ENCODE measurements around the gene OLFML2A. TPM values are rescaled to one million over a fixed set of nuclear protein-coding genes. Genes with fewer than 3 reads are reported as not detected.

OLFML2A gene
- total and polyA plus RNA-seq, 2 donors (not counting 1 experiment from before 2014, with no cell fraction given): 0.76 to 0.88 TPM

DNA sequence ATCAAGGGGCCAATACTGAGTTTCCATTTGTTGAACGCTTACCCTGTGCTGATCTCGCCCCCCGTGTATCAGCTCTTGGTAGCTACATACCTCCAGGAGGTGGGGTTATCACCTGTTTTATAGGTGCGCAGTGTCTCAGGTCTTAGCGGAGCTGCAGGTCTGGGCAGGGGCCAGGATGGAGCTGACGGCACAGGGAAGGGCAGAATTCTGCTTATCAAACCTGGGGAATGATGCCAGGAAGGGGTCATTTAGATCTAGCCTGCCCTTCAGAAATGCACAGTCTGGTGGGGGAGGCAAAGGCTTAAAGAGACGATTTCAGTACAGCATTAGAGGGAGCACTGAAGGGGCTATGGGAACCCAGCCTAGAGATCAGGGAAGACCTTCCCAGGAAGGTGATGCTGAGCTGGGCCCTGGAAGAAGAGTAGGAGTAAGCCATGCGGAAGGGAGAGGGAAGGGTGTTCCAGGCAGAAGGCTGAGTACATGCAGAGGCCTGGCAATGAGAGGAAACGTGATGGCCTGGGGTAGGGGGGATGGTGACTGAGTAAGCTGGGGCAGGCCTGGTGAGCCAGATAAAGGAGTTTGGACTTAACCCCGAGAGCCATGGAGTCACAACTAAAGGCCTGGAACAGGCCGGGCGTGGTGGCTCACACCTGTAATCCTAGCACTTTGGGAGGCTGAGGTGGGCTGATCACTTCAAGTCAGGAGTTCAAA lies 31.5 kb downstream of the OLFML2A start:
- Mint-ChIP-seq H3K9me3 (ENCODE audit: insufficient read depth) (no peaks in the 10 kb centered on the region), H3K4me3 (no peak overlapping the region), H3K27me3 (no peaks in the 10 kb centered on the region), H3K27ac (no peak overlapping the region), H3K4me1 (peaks cover 5% of the 10 kb centered on the region)
- CTCF ChIA-PET: no interaction called here
- DNase-seq (no peak), ATAC-seq (ENCODE audit: low read depth) (no peak)
- Histone ChIP-seq H3K27ac (ENCODE audit: low read length in 2 of 2) (no peak overlapping the region), H3K36me3 (replicated peaks in 1 of 2; ENCODE audit: control extremely low read depth in 1 of 2, control insufficient read depth in 1 of 2, extremely low read depth in 1 of 2, insufficient read depth in 2 of 2, low read length in 1 of 2) (no peaks in the 10 kb centered on the region), H3K4me3 (ENCODE audit: control extremely low read depth in 1 of 5, extremely low read depth in 1 of 5, insufficient read depth in 1 of 5, low read depth in 2 of 5, low read length in 4 of 5) (no peak overlapping the region), H3K9ac (ENCODE audit: low read length) (no peak overlapping the region), H2AFZ (ENCODE audit: insufficient read depth, low read depth, low read length, poor library complexity, severe bottlenecking) (no peak overlapping the region), H3K9me3 (ENCODE audit: control extremely low read depth in 1 of 3, control insufficient read depth in 2 of 3, insufficient read depth in 1 of 3, low read length in 2 of 3) (no peaks in the 10 kb centered on the region), H3K27me3 (replicated peaks in 1 of 4; ENCODE audit: control extremely low read depth in 1 of 4, control insufficient read depth in 3 of 4, insufficient read depth in 4 of 4, low read length in 3 of 4) (no peaks in the 10 kb centered on the region), H3K4me1 (ENCODE audit: control insufficient read depth in 2 of 2, insufficient read depth in 2 of 2, low read length in 2 of 2) (no peaks in the 10 kb centered on the region), H4K20me1 (ENCODE audit: control insufficient read depth, insufficient read depth, low read length, poor library complexity, severe bottlenecking) (no peaks in the 10 kb centered on the region), H3K79me2 (ENCODE audit: control insufficient read depth, insufficient read depth, low read length) (no peaks in the 10 kb centered on the region), H3K4me2 (replicated peaks; ENCODE audit: low read depth, low read length, poor library complexity, severe bottlenecking) (no peak overlapping the region)
- POLR2A ChIA-PET: no interaction called here
- 97% methylated on average over 12 of the region's 12 CpGs for WGBS (ENCODE audit: insufficient coverage)
- intact Hi-C loops (cut with micrococcal nuclease): no loop called here
- TF ChIP-seq CTCF (IDR thresholded peaks at IDR 0.05) (no peak), EZH2 (IDR thresholded peaks at IDR 0.05; ENCODE audit: borderline replicate concordance, insufficient read depth, low read depth, low read length, poor library complexity, severe bottlenecking) (no peak)

GRCh38 chr9:124809211-124809610 lies 32.3 kb downstream of the OLFML2A start:
- Histone ChIP-seq H2AFZ (ENCODE audit: insufficient read depth, low read depth, low read length, poor library complexity, severe bottlenecking) (no peak overlapping the region), H3K27me3 (replicated peaks in 1 of 4; ENCODE audit: control extremely low read depth in 1 of 4, control insufficient read depth in 3 of 4, insufficient read depth in 4 of 4, low read length in 3 of 4) (no peaks in the 10 kb centered on the region), H3K9ac (ENCODE audit: low read length) (no peak overlapping the region), H3K79me2 (ENCODE audit: control insufficient read depth, insufficient read depth, low read length) (no peaks in the 10 kb centered on the region), H4K20me1 (ENCODE audit: control insufficient read depth, insufficient read depth, low read length, poor library complexity, severe bottlenecking) (no peaks in the 10 kb centered on the region), H3K27ac (ENCODE audit: low read length in 2 of 2) (no peak overlapping the region), H3K4me2 (replicated peaks; ENCODE audit: low read depth, low read length, poor library complexity, severe bottlenecking) (no peak overlapping the region), H3K4me3 (ENCODE audit: control extremely low read depth in 1 of 5, extremely low read depth in 1 of 5, insufficient read depth in 1 of 5, low read depth in 2 of 5, low read length in 4 of 5) (no peak overlapping the region), H3K9me3 (ENCODE audit: control extremely low read depth in 1 of 3, control insufficient read depth in 2 of 3, insufficient read depth in 1 of 3, low read length in 2 of 3) (no peaks in the 10 kb centered on the region), H3K36me3 (replicated peaks in 1 of 2; ENCODE audit: control extremely low read depth in 1 of 2, control insufficient read depth in 1 of 2, extremely low read depth in 1 of 2, insufficient read depth in 2 of 2, low read length in 1 of 2) (no peaks in the 10 kb centered on the region), H3K4me1 (ENCODE audit: control insufficient read depth in 2 of 2, insufficient read depth in 2 of 2, low read length in 2 of 2) (no peaks in the 10 kb centered on the region)
- Mint-ChIP-seq H3K4me3 (no peak overlapping the region), H3K9me3 (ENCODE audit: insufficient read depth) (no peaks in the 10 kb centered on the region), H3K27me3 (no peaks in the 10 kb centered on the region), H3K27ac (no peak overlapping the region), H3K4me1 (peaks cover 5% of the 10 kb centered on the region)
- ATAC-seq (ENCODE audit: low read depth) (no peak), DNase-seq (no peak)
- TF ChIP-seq CTCF (IDR thresholded peaks at IDR 0.05): no peak
- no peak for TF ChIP-seq EZH2 (IDR thresholded peaks at IDR 0.05; ENCODE audit: borderline replicate concordance, insufficient read depth, low read depth, low read length, poor library complexity, severe bottlenecking)
- intact Hi-C loops (cut with micrococcal nuclease): no loop called here
- POLR2A ChIA-PET: no interaction called here
- CTCF ChIA-PET: no interaction called here
- WGBS (ENCODE audit: insufficient coverage): 96% methylated on average over 6 of the region's 6 CpGs

All from B cell (primary cell).